Measurements from ENCODE around the gene COPA. TPM values are rescaled to one million over a fixed set of nuclear protein-coding genes. Genes with fewer than 3 reads are reported as not detected.

COPA gene
- total RNA-seq, 1 experiment from 2014 or later, result 118 TPM

DNA sequence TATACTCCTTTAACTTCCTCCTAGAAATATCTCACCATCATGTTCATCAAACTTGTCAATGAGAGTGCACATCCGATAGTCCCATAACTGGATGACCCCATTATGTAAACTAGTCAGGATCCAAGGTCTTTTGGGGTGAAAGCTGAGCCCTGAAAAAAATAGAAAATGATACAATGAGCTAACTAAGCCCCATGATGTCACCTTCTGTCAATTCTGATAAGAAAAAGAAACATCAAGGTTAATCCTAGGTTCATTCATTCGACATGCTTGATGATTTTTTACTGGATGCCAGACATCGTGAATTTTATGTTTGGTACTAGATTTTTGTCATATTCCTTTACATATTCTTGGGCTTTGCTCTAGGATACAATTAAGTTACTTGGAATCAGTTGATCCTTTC, 2.9 kb downstream of the COPA start:
- H3K4me3 ChIP-seq (ENCODE audit: low read depth in 2 of 2, low read length in 2 of 2), result no peak overlapping the region
- DNase-seq (ENCODE audit: low read depth, low spot score), result no peak
- TF ChIP-seq POLR2AphosphoS5 (IDR thresholded peaks at IDR 0.05; ENCODE audit: low read depth, low read length), result no peak
- no peak for TF ChIP-seq TCF7L2 (IDR thresholded peaks at IDR 0.05; ENCODE audit: low read depth, low read length)
- TF ChIP-seq, protein P1, sequence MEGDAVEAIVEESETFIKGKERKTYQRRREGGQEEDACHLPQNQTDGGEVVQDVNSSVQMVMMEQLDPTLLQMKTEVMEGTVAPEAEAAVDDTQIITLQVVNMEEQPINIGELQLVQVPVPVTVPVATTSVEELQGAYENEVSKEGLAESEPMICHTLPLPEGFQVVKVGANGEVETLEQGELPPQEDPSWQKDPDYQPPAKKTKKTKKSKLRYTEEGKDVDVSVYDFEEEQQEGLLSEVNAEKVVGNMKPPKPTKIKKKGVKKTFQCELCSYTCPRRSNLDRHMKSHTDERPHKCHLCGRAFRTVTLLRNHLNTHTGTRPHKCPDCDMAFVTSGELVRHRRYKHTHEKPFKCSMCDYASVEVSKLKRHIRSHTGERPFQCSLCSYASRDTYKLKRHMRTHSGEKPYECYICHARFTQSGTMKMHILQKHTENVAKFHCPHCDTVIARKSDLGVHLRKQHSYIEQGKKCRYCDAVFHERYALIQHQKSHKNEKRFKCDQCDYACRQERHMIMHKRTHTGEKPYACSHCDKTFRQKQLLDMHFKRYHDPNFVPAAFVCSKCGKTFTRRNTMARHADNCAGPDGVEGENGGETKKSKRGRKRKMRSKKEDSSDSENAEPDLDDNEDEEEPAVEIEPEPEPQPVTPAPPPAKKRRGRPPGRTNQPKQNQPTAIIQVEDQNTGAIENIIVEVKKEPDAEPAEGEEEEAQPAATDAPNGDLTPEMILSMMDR (IDR thresholded peaks at IDR 0.05), result no peak
- peaks cover 11% of the 10 kb centered on the region for H3K4me1 ChIP-seq (ENCODE audit: control insufficient read depth, insufficient read depth, low read length)
- ChIA-PET POLR2A (no interaction called here), CTCF (no interaction called here)
- no peak for ATAC-seq
- in situ Hi-C loops (cut with HindIII; ENCODE audit: low pct_unique_long_range_greater_than_20kb, low sequenced_read_pairs), result no loop called here
- no peaks in the 10 kb centered on the region for H3K9me3 ChIP-seq (ENCODE audit: control insufficient read depth, insufficient read depth, low read depth, low read length)
- H3K27ac ChIP-seq (ENCODE audit: low read length), result no peak overlapping the region
- no peaks in the 10 kb centered on the region for H3K27me3 ChIP-seq (ENCODE audit: control insufficient read depth, insufficient read depth, low read length)
- intact Hi-C loops (cut with micrococcal nuclease; ENCODE audit: unreplicated experiment), result no loop called here
- BruUV-seq (replicated peaks), result no TSS peak
- H3K36me3 ChIP-seq (ENCODE audit: control insufficient read depth, insufficient read depth, low read length), result peaks cover 27% of the 10 kb centered on the region

DNA sequence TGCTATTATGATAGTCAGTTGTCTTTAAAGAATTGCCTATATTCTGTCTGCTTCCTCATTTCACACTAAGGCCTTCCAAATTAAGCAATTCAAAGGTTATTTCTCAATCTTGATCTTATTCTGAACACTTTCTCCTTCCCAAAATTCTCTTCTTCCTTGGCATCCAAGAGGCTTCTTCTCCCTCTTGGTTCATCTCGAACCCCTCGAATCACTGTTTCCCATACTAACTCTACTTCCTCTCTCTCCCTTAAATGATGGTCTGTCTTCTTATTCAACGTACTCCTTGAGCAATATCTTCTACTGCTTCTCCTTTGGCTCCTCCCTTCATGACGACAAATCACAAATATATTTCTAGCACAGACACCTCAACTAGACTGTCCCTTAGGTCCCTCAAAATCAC, 4.5 kb downstream of the COPA start:
- no TSS peak for BruUV-seq (replicated peaks)
- H3K4me3 ChIP-seq (ENCODE audit: low read depth in 2 of 2, low read length in 2 of 2), result no peak overlapping the region
- no peaks in the 10 kb centered on the region for H3K9me3 ChIP-seq (ENCODE audit: control insufficient read depth, insufficient read depth, low read depth, low read length)
- TF ChIP-seq, protein P1 (IDR thresholded peaks at IDR 0.05), result no peak
- TF ChIP-seq SIN3A (IDR thresholded peaks at IDR 0.05; ENCODE audit: borderline replicate concordance, insufficient read depth, low read depth, low read length) (no peak), TCF7L2 (IDR thresholded peaks at IDR 0.05; ENCODE audit: low read depth, low read length) (no peak), POLR2AphosphoS5 (IDR thresholded peaks at IDR 0.05; ENCODE audit: low read depth, low read length) (no peak)
- TF ChIP-seq, protein P2, sequence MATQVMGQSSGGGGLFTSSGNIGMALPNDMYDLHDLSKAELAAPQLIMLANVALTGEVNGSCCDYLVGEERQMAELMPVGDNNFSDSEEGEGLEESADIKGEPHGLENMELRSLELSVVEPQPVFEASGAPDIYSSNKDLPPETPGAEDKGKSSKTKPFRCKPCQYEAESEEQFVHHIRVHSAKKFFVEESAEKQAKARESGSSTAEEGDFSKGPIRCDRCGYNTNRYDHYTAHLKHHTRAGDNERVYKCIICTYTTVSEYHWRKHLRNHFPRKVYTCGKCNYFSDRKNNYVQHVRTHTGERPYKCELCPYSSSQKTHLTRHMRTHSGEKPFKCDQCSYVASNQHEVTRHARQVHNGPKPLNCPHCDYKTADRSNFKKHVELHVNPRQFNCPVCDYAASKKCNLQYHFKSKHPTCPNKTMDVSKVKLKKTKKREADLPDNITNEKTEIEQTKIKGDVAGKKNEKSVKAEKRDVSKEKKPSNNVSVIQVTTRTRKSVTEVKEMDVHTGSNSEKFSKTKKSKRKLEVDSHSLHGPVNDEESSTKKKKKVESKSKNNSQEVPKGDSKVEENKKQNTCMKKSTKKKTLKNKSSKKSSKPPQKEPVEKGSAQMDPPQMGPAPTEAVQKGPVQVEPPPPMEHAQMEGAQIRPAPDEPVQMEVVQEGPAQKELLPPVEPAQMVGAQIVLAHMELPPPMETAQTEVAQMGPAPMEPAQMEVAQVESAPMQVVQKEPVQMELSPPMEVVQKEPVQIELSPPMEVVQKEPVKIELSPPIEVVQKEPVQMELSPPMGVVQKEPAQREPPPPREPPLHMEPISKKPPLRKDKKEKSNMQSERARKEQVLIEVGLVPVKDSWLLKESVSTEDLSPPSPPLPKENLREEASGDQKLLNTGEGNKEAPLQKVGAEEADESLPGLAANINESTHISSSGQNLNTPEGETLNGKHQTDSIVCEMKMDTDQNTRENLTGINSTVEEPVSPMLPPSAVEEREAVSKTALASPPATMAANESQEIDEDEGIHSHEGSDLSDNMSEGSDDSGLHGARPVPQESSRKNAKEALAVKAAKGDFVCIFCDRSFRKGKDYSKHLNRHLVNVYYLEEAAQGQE (IDR thresholded peaks at IDR 0.05; ENCODE audit: insufficient read depth in 1 of 2, low read depth in 2 of 2, low read length in 1 of 2), result no peak
- no peak overlapping the region for H3K27ac ChIP-seq (ENCODE audit: low read length)
- H3K36me3 ChIP-seq (ENCODE audit: control insufficient read depth, insufficient read depth, low read length), result peaks cover 39% of the 10 kb centered on the region
- in situ Hi-C loops (cut with HindIII; ENCODE audit: low pct_unique_long_range_greater_than_20kb, low sequenced_read_pairs) (no loop called here), intact Hi-C loops (cut with micrococcal nuclease; ENCODE audit: unreplicated experiment) (no loop called here)
- DNase-seq (ENCODE audit: low read depth, low spot score), result no peak
- ChIA-PET CTCF (no interaction called here), POLR2A (no interaction called here)
- H3K27me3 ChIP-seq (ENCODE audit: control insufficient read depth, insufficient read depth, low read length), result no peaks in the 10 kb centered on the region
- H3K4me1 ChIP-seq (ENCODE audit: control insufficient read depth, insufficient read depth, low read length), result peaks cover 7% of the 10 kb centered on the region; the same call in 1 of the 2 replicates
- no peak for ATAC-seq

Data from Panc1 (cell line).